GM12865 (cell line): ENCODE results near the gene PLEKHG1.

Source experiments
- DNase-seq: peaks from one replicate; pipeline ENCODE4 v3.0.0; 2010; ENCODE audit warnings: low read depth
- H3K4me3 ChIP-seq: 2 replicates; pipeline ENCODE4 v1.5.1; 2011; ENCODE audit warnings: mild to moderate bottlenecking, low read depth, low read length, control low read depth
- CTCF ChIP-seq: IDR thresholded peaks from 2 replicates; pipeline ENCODE4 v1.5.1; 2011; ENCODE audit warnings: low read length, control low read depth, low read depth, inconsistent platforms; ENCODE audit not compliant: insufficient read depth; ENCODE audit errors: missing control alignments

The PLEKHG1 gene

GRCh38 chr6:150566486-150566885 is 33.2 kb upstream of the PLEKHG1 start:
- no peak overlapping the region for H3K4me3 ChIP-seq
- no peak for DNase-seq
- no peak for TF ChIP-seq CTCF

- H3K4me3 ChIP-seq, result no peak overlapping the region
- TF ChIP-seq CTCF, result no peak
- no peak for DNase-seq
Observed at GRCh38 chr6:150567380-150567779, 32.3 kb upstream of the PLEKHG1 start.

GRCh38 chr6:150567823-150568383 is 31.8 kb upstream of the PLEKHG1 start:
- no peak overlapping the region for H3K4me3 ChIP-seq
- TF ChIP-seq CTCF, result no peak
- no peak for DNase-seq

GRCh38 chr6:150568560-150568959 is 31.1 kb upstream of the PLEKHG1 start:
- no peak for TF ChIP-seq CTCF
- no peak for DNase-seq
- H3K4me3 ChIP-seq, result no peak overlapping the region

GRCh38 chr6:150569161-150569560 is 30.5 kb upstream of the PLEKHG1 start:
- DNase-seq, result no peak
- TF ChIP-seq CTCF, result no peak

GRCh38 chr6:150573041-150573681 is 26.5 kb upstream of the PLEKHG1 start:
- no peak for TF ChIP-seq CTCF
- no peak for DNase-seq
- no peak overlapping the region for H3K4me3 ChIP-seq

More at GRCh38 chr6:150569161-150569560, 30.5 kb upstream of the PLEKHG1 start:
- H3K4me3 ChIP-seq, result no peak overlapping the region

- H3K4me3 ChIP-seq, result no peak overlapping the region
- DNase-seq, result no peak
- no peak for TF ChIP-seq CTCF
Observed at GRCh38 chr6:150575836-150576235, 23.8 kb upstream of the PLEKHG1 start.
